Neural crest cell (in vitro differentiated cells): ENCODE data around the gene CCZ1. TPM values are rescaled to one million over a fixed set of nuclear protein-coding genes. Genes with fewer than 3 reads are reported as not detected.
"Not testable (repeated sequence)": the region's sequence is repeated elsewhere in the genome, so short reads cannot be mapped to it uniquely, and the experiment has no call there.

Experiments used
- DNase-seq: peaks from one replicate; pipeline ENCODE4 v3.0.0; 2021; ENCODE audit warnings: low read depth, mixed read lengths, low spot score
- H3K27ac Mint-ChIP-seq: one replicate; pipeline ENCODE4 v1.8.0; 2021; ENCODE audit warnings: mild to moderate bottlenecking, mixed read lengths; ENCODE audit not compliant: unreplicated experiment
- H3K27me3 Mint-ChIP-seq: 2 replicates; pipeline ENCODE4 v1.8.0; 2021; ENCODE audit warnings: low read depth, mild to moderate bottlenecking, mixed read lengths
- H3K36me3 Mint-ChIP-seq: 2 replicates; pipeline ENCODE4 v1.8.0; 2021; ENCODE audit warnings: low read depth, mild to moderate bottlenecking, mixed read lengths
- H3K4me1 Mint-ChIP-seq: 2 replicates; pipeline ENCODE4 v1.8.0; 2021; ENCODE audit warnings: mixed read lengths
- H3K4me3 Mint-ChIP-seq: one replicate; pipeline ENCODE4 v1.8.0; 2021; ENCODE audit warnings: mild to moderate bottlenecking, mixed read lengths
- H3K9me3 Mint-ChIP-seq: 2 replicates; pipeline ENCODE4 v1.8.0; 2021; ENCODE audit warnings: mixed read lengths
- total RNA-seq: library from RNA; stranded (reverse); gene quantifications from 2 replicates; pipeline ENCODE4 v1.2.1, GENCODE V29; 2021
- TF ChIP-seq, protein P1 (sequence below): fragments of 200-600 bp; sonication (generic); conservative IDR thresholded peaks from 2 replicates; pipeline ENCODE4 v1.5.0; 2021; ENCODE audit warnings: antibody characterized with exemption, mild to moderate bottlenecking

Gene CCZ1
- total RNA-seq, 1 donor from 2014 or later: 86.4 TPM

DNA sequence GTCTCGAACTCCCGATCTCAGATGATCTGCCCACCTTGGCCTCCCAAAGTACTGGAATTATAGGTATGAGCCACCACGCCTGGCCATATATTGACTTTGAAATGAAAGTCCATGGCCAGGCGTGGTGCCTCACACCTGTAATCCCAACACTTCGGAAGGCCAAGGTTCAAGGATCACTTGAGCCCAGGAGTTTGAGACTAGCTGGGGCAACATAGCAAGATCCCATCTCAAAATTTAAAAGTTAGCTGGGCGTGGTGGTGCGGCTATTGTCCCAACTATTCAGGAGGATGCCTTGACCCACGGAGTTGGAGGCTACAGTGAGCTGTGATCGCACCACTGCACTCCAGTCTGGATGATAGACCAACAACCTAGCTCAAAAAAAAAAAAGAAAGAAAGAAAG is 6.0 kb upstream of the CCZ1 start:
- no peak overlapping the region for H3K4me3 Mint-ChIP-seq
- TF ChIP-seq, protein P1, sequence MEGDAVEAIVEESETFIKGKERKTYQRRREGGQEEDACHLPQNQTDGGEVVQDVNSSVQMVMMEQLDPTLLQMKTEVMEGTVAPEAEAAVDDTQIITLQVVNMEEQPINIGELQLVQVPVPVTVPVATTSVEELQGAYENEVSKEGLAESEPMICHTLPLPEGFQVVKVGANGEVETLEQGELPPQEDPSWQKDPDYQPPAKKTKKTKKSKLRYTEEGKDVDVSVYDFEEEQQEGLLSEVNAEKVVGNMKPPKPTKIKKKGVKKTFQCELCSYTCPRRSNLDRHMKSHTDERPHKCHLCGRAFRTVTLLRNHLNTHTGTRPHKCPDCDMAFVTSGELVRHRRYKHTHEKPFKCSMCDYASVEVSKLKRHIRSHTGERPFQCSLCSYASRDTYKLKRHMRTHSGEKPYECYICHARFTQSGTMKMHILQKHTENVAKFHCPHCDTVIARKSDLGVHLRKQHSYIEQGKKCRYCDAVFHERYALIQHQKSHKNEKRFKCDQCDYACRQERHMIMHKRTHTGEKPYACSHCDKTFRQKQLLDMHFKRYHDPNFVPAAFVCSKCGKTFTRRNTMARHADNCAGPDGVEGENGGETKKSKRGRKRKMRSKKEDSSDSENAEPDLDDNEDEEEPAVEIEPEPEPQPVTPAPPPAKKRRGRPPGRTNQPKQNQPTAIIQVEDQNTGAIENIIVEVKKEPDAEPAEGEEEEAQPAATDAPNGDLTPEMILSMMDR: no peak
- DNase-seq: no peak
- no peak overlapping the region for H3K27ac Mint-ChIP-seq
- H3K27me3 Mint-ChIP-seq: peaks cover 5% of the 10 kb centered on the region
- no peaks in the 10 kb centered on the region for H3K4me1 Mint-ChIP-seq
- no peaks in the 10 kb centered on the region for H3K9me3 Mint-ChIP-seq
- no peaks in the 10 kb centered on the region for H3K36me3 Mint-ChIP-seq

DNA sequence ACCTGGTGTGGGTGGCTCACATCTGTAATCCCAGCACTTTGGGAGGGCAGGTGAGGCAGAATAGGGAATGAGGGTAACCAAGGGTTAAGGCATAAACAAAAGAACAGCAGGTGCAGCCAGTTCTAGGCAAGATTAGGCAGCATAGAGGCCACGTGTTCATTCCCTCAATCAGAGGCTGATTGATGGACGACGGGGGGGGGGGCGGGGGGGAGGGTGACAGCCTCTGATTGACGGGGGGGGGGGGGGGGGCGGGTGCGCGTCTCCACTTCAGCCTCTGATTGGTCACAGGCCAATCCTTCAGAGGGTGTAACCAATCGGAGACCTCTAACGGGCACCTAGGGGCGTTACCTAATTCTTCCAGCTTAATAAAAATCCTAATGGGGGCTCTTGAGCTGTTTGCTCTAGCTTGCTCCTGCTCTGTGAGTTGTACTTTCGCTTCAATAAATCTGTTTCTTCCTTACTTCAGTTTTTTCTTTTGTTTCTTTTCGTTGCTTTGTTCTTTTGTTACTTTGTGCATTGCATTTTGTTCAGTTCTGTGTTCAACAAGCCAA is 1.1 kb upstream of the CCZ1 start:
- H3K9me3 Mint-ChIP-seq, H3K4me1 Mint-ChIP-seq, DNase-seq, H3K27me3 Mint-ChIP-seq, H3K36me3 Mint-ChIP-seq: not testable (repeated sequence)
- peak overlapping the region; percentile 88 for H3K4me3 Mint-ChIP-seq
- peak overlapping the region; percentile 93 for H3K27ac Mint-ChIP-seq

DNA sequence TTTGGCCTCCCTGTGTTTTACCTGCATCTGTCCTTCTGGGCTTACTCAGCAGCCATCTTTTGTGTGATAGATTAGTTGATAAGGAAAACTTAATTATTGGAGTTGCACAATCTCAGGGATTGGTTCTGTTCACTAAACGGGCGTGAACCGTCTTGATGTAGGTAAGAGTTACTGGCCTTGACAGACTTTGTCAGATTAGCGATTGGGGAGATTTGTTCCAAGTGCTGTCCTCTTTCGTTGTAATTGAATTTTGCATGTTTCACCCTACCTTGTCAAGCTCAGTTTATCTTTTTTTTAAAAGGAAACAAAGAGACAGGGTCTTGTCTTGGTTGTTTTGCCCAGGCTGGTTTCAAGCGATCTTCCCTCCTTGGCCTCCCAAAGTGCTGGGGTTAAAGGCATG is 4.5 kb downstream of the CCZ1 start:
- H3K4me1 Mint-ChIP-seq, H3K4me3 Mint-ChIP-seq, DNase-seq, H3K27me3 Mint-ChIP-seq, H3K36me3 Mint-ChIP-seq, H3K27ac Mint-ChIP-seq, H3K9me3 Mint-ChIP-seq: not testable (repeated sequence)

DNA sequence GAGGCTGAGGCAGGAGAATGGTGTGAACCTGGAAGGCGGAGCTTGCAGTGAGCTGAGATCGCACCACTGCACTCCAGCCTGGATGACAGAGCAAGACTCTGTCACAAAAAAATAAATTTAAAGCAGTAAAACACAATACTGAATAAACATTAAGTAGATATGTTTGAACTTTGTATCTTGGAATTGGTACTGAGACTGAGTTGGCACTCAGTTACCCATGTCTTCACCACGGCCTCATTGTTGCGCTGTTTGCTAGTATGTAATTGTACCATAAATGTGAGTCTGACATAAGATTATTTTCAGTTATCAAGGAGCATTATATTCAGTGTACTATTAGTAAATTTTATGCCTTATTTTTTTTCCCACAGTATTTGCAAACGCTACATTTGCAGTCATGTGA is 6.2 kb downstream of the CCZ1 start:
- not testable (repeated sequence) for H3K27ac Mint-ChIP-seq, H3K27me3 Mint-ChIP-seq, H3K36me3 Mint-ChIP-seq, DNase-seq, H3K4me1 Mint-ChIP-seq, H3K4me3 Mint-ChIP-seq, H3K9me3 Mint-ChIP-seq

DNA sequence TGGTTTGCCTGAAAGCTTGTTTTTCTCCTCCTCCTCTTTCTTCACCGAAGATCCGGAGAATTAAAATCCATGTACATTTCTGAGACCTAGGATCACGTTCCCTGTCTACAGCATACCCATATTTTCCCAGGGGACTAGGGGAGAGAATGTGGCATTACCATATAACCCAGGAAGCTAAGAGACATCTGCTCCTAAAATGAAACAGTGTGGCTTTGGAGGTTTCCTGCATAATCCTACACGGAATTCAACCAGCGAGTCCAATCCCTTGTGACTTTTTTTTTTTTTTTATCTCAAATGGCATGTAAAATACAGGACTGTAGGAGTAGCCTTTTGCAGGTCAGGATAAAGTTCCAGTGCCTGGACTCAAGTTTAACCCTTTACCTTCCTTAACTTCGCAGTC is 10.3 kb downstream of the CCZ1 start:
- not testable (repeated sequence) for H3K4me3 Mint-ChIP-seq

DNA sequence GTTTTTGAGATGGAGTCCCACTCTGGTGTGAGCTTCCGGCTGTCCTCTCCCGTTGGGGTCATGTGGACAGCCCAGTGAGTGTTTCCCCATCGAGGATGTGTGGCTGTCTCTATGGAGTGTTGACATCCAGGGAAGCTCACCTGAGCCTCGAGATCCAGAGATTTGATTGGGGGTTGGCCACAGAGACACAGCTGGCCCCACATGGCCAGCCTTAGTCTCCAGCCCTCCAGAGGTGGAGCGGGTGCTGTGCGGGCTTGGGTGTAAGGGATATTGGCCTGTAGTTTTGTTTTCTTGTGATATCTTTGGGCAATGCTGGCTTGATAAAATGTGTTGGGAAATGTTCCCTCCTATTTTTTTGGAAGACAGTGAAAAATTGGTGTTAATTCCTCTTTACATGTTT is 18.0 kb downstream of the CCZ1 start:
- not testable (repeated sequence) for H3K27ac Mint-ChIP-seq, H3K4me3 Mint-ChIP-seq

More for the DNA sequence above, 10.3 kb downstream of the CCZ1 start:
- DNase-seq, H3K9me3 Mint-ChIP-seq, H3K36me3 Mint-ChIP-seq, H3K27ac Mint-ChIP-seq, H3K27me3 Mint-ChIP-seq, H3K4me1 Mint-ChIP-seq: not testable (repeated sequence)

DNA sequence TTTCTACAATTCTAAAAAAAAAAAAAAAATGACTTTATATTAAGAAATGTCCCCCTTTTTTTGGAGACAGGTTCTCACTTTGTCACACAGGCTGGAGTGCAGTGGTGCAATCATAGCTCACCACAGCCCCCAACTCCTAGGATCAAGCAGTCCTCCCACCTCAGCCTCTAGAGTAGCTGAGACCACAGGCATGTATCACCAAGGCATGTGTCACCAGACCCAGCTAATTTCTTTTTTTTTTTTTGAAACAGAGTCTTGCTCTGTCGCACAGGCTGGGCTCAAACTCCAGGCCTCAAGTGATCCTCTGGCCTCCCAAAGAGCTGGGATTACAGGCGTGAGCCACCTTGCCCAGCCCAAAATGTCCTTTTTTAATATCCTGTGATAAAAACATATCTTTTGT is 25.6 kb downstream of the CCZ1 start:
- DNase-seq, H3K9me3 Mint-ChIP-seq, H3K4me1 Mint-ChIP-seq, H3K4me3 Mint-ChIP-seq, H3K36me3 Mint-ChIP-seq, H3K27me3 Mint-ChIP-seq, H3K27ac Mint-ChIP-seq: not testable (repeated sequence)

More for the DNA sequence above, 18.0 kb downstream of the CCZ1 start:
- not testable (repeated sequence) for H3K36me3 Mint-ChIP-seq, H3K27me3 Mint-ChIP-seq, DNase-seq, H3K9me3 Mint-ChIP-seq, H3K4me1 Mint-ChIP-seq

DNA sequence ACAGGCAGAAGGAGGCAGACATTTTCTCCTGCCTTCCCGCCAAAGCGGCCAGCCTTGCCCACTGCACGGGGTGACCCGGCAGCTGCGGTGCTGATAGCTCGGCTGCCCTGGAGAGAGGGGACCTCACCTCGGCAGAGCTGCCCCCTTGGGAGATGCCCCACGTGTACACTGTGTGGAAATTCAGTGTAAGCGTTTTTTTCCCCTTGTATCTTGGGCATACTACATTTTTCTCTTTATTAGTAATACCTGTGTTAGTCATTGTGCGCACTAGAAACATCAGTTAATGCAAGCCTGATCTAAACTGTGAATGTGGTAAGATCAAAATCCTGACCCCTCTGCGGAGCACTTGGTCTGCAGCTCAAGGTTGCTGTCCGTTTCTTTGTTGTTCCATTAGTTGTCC is 26.1 kb downstream of the CCZ1 start:
- H3K4me1 Mint-ChIP-seq, H3K27me3 Mint-ChIP-seq, DNase-seq, H3K27ac Mint-ChIP-seq, H3K9me3 Mint-ChIP-seq, H3K4me3 Mint-ChIP-seq, H3K36me3 Mint-ChIP-seq: not testable (repeated sequence)

DNA sequence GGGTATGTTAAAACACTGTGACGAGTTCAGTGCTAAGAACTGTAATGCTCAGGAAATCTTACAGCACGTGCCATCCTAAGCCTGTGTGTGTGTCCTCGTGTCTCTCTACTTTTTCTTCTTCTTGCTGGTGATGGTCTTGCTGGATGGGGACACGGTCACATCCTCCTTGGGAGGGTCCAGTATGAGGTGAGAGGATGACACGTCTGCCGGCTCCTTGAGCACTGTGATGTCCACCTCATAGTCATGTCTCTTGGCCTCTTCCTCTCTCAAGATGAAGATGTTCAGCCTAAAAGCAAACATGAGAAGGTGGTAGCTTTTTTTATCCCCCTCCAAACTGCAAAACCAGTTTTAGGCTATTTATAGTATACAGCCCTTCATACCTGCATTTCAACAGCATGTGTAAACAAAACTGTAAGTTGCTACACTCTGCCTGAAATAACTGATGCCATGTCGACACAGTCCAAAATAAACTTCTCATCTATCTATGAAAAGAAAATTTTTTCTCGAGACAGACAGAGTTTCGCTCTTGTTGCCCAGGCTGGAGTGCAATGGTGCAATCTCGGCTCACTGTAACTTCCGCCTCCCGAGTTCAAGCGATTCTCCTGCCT is 27.8 kb downstream of the CCZ1 start:
- H3K27me3 Mint-ChIP-seq, H3K9me3 Mint-ChIP-seq, DNase-seq, H3K27ac Mint-ChIP-seq, H3K4me1 Mint-ChIP-seq, H3K36me3 Mint-ChIP-seq, H3K4me3 Mint-ChIP-seq: not testable (repeated sequence)

DNA sequence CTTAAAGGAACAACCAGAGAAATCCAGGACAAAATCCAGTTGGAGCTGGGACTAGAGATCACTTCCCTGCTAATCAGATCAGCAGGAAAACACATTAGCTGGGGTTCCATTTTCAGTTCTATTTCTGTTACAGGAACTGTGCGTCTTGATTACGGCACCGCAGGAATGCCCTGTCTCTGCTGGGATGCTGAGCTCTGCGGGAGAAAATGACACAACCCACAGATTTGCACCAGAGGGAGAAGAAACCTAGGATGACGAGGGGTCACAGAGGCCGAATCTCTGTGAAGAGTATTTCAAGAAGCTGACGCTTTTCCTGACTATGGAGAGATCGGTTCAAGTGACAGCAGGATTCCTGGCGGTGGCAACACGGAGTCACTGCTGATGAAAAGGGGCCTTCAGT is 31.8 kb downstream of the CCZ1 start:
- H3K27me3 Mint-ChIP-seq, H3K27ac Mint-ChIP-seq, H3K36me3 Mint-ChIP-seq, H3K4me3 Mint-ChIP-seq, H3K4me1 Mint-ChIP-seq, H3K9me3 Mint-ChIP-seq, DNase-seq: not testable (repeated sequence)

DNA sequence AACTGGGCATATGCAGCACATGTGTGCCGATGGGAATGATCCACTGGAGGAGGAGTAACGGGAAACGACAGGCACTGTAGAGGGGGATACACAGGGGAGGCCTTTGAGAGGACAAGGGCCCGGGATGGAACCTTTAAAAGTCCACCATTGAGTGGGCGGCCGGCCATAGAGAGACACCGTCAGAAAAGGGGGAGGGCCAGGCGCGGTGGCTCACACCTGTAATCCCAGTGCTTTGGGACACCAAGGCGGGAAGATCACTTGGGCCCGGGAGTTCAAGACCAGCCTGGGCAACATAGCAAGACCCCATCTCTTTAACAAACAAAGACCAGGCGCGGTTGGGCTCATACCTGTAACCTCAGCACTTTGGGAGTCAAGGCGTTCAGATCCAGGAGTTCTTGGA is 32.7 kb downstream of the CCZ1 start:
- H3K4me3 Mint-ChIP-seq, DNase-seq: not testable (repeated sequence)

DNA sequence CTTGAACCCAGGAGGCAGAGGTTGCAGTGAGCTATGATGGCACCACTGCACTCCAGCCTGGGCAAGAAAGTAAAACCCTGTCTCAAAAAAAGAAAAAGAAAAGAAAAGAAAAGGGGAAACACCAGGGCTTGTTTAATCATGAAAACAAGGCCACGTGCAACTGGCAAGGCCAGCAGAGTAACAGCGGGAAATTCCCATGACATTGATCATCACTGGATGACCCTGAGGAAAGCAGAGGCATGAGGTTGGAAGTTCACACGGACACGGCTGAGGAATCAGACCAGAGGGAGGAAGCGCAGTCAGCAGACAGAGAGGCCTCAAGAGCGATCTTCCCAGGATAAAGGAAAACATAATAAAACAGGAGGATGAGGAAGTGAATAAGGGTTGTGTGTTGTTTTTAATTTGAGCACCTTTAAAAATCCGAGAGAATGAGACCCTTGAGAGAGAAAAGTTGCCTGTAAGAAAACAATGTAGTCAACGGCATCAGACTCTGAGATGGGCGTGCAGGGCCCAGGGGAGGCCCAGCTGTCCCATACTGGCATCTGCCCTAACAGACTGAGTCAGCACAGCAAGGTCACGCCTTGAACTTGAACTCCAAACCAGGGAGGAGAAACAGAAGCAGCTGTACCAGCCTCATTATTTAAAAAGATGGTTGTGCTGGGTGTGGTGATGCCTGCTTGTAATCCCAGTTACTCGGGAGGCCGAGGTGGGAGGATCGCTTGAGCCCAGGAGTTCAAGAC is 33.5 kb downstream of the CCZ1 start:
- not testable (repeated sequence) for H3K27ac Mint-ChIP-seq, H3K36me3 Mint-ChIP-seq, H3K27me3 Mint-ChIP-seq, H3K4me1 Mint-ChIP-seq, H3K4me3 Mint-ChIP-seq, DNase-seq, H3K9me3 Mint-ChIP-seq

More for the DNA sequence above, 32.7 kb downstream of the CCZ1 start:
- H3K36me3 Mint-ChIP-seq, H3K27me3 Mint-ChIP-seq, H3K4me1 Mint-ChIP-seq, H3K9me3 Mint-ChIP-seq, H3K27ac Mint-ChIP-seq: not testable (repeated sequence)

DNA sequence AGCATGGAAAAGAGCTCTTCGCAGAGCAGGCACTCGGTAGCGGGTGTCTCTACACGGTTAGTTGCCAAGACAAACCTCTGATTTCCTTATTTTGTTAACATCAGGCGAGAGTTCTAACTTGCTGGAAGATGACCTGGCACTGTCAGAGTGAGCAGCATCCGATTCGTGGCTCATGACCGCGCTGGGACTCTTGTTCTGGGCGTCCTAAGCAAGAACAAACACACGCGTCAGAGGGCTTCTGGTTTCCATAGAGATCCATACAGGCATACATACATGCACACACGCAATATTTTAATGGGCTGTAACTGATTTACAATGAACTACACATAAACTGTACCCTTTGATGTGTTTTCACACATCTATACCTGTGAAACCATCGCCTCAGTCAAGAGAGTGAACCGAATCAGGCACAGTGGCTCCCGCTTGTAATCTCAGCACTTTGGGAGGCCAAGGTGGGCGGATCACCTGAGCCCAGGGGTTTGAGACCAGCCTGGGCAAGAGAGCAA is 36.5 kb downstream of the CCZ1 start:
- DNase-seq, H3K27me3 Mint-ChIP-seq, H3K36me3 Mint-ChIP-seq, H3K27ac Mint-ChIP-seq, H3K4me1 Mint-ChIP-seq, H3K4me3 Mint-ChIP-seq, H3K9me3 Mint-ChIP-seq: not testable (repeated sequence)
